NCI-H510A (cell line): ENCODE results near the gene UPK1A.
"Not testable (repeated sequence)": the region's sequence is repeated elsewhere in the genome, so short reads cannot be mapped to it uniquely, and the experiment has no call there.

Source experiments
- DNase-seq: peaks from one replicate; lab custom pipeline; 2025; lab: John Stamatoyannopoulos, UW

The UPK1A gene

DNA sequence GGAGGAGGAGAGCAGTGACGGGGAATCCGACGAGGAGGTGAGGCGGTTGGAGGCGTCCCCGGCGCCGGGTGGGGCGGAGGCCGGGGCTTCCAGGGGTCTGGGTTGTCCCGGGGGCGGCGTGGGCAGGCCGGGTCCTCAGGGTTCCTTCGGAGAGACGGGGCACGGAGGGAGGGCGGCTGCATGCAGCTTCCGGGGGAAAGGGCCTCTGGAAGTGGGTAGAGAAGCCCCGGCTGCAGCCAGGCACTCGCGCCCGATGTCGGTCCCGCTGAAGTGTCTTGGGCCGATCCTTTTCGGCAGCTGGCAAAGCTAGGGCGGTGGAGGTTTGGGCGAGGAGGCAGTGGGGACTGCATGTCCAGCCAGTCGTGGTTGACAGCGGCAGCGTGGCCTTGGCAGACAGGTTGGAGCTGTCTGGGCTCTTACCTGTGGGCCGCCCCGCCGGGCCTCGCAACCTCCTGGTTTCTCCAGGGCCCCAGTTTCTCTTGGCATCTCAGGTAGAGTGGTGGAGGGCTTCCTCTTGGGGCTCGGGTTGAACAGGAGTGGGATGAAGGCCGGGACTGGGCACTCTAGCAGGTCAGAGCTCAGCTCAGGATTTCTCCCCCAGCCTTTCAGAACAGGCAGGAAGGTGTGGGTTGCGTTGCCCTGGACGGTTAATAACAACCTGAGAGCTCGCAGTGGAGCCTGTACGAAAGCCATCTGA, 52.2 kb downstream of the UPK1A start:
- no peak for DNase-seq

DNA sequence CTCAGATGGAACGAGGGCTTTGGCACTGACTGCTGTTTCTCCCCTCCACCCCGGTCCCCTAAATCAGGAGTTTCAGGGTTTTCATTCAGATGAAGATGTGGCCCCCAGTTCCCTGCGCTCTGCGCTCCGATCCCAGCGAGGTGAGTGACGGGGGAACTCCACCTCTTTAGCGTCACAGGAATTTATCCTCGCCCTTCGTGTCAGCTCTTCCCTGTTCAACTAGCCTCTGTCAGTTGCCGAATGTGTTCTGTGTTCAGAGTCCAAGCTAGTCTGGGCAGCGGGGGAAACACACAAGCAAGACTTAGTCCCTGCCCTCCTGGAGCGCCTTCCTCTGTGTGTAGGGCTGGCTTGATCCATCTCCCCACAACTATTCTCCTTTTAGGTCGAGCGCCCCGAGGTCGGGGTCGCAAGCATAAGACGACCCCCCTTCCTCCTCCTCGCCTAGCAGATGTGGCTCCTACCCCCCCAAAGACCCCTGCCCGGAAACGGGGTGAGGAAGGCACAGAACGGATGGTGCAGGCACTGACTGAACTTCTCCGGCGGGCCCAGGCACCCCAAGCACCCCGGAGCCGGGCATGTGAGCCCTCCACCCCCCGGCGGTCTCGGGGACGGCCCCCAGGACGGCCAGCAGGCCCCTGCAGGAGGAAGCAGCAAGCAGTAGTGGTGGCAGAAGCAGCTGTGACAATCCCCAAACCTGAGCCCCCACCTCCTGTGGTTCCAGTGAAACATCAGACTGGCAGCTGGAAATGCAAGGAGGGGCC, 53.3 kb downstream of the UPK1A start:
- DNase-seq: no peak

DNA sequence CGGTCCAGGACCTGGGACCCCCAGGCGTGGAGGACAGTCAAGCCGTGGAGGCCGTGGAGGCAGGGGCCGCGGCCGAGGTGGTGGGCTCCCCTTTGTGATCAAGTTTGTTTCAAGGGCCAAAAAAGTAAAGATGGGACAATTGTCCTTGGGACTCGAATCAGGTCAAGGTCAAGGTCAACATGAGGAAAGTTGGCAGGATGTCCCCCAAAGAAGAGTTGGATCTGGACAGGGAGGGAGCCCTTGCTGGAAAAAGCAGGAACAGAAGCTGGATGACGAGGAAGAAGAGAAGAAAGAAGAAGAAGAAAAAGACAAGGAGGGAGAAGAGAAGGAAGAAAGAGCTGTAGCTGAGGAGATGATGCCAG, 53.8 kb downstream of the UPK1A start:
- DNase-seq: no peak

DNA sequence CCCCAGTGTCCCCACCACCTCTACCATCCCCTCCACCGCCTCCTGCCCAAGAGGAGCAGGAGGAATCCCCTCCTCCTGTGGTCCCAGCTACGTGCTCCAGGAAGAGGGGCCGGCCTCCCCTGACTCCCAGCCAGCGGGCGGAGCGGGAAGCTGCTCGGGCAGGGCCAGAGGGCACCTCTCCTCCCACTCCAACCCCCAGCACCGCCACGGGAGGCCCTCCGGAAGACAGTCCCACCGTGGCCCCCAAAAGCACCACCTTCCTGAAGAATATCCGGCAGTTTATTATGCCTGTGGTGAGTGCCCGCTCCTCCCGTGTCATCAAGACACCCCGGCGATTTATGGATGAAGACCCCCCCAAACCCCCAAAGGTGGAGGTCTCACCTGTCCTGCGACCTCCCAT, 54.3 kb downstream of the UPK1A start:
- DNase-seq: no peak

DNA sequence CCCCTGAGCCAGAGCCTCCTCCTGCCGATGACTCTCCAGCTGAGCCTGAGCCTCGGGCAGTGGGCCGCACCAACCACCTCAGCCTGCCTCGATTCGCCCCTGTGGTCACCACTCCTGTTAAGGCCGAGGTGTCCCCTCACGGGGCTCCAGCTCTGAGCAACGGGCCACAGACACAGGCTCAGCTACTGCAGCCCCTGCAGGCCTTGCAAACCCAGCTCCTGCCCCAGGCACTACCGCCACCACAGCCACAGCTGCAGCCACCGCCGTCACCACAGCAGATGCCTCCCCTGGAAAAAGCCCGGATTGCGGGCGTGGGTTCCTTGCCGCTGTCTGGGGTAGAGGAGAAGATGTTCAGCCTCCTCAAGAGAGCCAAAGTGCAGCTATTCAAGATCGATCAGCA, 55.1 kb downstream of the UPK1A start:
- DNase-seq: no peak

DNA sequence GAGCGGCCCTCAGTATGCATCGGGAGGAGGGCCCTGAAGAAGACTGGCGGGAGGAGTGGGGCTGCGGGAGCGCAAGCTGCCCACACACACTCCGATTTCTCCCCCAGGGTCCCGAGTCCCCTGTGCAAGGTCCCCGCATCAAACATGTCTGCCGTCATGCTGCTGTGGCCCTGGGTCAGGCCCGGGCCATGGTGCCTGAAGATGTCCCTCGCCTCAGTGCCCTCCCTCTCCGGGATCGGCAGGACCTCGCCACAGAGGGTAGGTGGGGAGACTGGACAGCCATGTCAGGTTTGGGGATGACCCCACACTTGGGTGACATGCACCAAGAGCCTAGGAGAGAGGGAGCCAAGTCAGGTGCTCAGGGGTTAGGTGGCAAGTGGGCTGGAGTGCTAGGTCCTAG, 56.1 kb downstream of the UPK1A start:
- DNase-seq: no peak

DNA sequence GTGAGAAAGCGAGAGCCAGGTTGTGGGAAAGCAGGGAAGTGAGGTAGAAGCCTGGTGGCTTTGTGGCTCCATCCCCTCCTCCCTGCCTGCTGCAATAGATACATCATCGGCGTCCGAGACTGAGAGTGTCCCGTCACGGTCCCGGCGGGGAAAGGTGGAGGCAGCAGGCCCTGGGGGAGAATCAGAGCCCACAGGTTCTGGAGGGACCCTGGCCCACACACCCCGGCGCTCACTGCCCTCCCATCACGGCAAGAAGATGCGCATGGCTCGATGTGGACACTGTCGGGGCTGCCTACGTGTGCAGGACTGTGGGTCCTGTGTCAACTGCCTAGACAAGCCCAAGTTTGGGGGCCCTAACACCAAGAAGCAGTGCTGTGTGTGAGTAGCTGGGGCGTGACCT, 56.6 kb downstream of the UPK1A start:
- no peak for DNase-seq

DNA sequence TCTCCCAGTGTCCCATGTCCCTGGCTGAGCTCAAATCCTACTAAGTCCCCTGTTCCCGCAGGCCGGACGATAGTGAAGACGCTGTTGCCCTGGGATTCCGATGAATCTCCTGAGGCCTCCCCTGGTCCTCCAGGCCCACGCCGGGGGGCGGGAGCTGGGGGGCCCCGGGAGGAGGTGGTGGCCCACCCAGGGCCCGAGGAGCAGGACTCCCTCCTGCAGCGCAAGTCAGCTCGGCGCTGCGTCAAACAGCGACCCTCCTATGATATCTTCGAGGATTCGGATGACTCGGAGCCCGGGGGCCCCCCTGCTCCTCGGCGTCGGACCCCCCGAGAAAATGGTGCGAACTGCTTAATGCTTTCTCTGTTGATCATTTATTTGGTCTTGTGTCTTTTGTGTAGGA, 57.4 kb downstream of the UPK1A start:
- DNase-seq: no peak

DNA sequence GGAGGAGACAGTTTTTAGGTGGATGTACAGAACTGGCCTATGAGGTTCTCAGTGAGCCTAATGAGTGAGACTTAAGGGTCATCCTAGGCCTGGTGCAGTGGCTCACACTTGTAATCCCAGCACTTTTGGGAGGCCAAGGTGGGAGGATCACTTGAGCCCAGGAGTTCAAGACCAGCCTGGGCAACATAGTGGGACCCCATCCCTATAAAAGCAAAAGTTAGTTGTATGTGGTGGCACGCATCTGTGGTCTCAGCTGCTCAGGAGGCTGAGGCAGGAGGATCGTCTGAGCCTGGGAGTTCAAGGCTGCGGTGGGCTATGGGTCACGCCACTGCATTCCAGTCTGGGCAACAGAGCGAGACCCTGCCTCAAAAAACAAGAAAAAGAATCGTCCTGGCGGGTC, 57.8 kb downstream of the UPK1A start:
- DNase-seq: not testable (repeated sequence)

DNA sequence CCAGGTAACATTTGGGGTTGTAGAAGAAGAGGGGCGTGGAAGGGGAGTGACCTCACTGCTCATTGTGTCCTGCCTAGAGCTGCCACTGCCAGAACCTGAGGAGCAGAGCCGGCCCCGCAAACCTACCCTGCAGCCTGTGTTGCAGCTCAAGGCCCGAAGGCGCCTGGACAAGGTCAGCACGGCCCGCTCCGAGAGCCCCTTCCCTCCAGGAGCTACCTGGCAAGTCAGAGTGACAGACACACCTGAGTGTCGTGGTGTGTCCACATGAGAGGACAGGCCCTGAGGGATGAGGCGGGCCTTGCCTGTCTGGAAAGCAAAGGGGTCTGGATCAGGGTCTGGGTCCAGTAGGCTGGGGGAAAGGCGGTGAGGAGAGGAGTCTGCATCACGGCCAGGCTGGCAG, 58.2 kb downstream of the UPK1A start:
- DNase-seq: no peak

DNA sequence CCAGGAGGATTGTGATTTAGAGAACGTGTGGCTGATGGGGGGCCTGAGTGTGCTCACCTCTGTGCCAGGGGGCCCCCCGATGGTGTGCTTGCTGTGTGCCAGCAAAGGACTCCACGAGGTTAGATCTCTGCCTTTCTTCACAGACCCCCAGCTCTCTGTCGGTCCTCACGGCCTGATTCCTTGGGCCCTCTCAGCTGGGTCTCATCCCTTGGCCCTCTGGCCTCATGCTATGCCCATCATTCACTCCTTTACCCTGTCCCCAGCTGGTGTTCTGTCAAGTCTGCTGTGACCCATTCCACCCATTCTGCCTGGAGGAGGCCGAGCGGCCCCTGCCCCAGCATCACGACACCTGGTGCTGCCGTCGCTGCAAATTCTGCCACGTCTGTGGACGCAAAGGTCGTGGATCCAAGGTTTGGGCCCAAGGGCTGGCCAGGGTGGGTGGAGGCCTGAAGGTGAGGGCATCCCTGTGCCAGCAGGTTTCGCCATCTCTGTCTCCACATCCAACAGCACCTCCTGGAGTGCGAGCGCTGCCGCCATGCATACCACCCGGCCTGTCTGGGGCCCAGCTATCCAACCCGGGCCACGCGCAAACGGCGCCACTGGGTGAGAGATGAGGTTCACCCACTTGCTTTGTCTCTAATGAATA, 59.0 kb downstream of the UPK1A start:
- DNase-seq: no peak

DNA sequence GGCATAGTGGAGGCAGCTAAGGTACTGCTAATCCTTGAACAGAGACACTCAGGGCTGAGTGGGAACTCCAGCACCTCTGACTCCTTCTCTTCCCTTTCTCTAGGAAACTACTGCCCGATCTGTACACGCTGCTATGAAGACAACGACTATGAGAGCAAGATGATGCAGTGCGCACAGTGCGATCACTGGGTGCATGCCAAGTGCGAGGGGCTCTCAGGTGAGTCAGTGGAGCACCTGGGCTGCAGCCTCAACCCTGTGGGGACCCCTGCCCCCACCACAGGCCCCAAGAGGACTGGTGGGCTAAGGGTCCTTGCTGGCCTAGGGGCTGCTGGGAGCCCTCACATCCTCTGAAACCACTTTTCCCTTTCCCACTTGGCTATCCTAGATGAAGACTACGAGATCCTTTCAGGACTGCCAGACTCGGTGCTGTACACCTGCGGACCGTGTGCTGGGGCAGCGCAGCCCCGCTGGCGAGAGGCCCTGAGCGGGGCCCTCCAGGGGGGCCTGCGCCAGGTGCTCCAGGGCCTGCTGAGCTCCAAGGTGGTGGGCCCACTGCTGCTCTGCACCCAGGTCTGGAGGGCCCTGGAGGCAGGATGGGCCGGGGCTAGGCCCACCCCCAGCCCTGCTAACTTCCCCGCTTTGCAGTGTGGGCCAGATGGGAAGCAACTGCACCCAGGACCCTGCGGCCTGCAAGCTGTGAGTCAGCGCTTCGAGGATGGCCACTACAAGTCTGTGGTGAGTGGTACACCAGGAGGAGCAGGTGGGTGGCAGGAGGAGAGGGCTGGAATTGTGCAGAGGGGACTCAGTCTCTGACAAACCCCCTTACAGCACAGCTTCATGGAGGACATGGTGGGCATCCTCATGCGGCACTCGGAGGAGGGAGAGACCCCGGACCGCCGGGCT, 61.0 kb downstream of the UPK1A start:
- no peak for DNase-seq
